OCI-LY7 (cell line): ENCODE results near the gene PLXNA4.

Experiments used
- EZH2phosphoT487 ChIP-seq: fragments of 200-600 bp; sonication (generic); IDR thresholded peaks from 2 replicates; pipeline ENCODE4 v1.6.1; 2018; ENCODE audit warnings: low read depth, borderline replicate concordance, mild to moderate bottlenecking, mixed run types, antibody characterized with exemption, low read length, moderate library complexity, mixed read lengths
- TF ChIP-seq, protein P1 (sequence below): fragments of 200-600 bp; sonication (generic); conservative IDR thresholded peaks from 2 replicates; pipeline ENCODE4 v1.5.1; 2014; ENCODE audit warnings: mild to moderate bottlenecking, antibody characterized with exemption, low read length, moderate library complexity, mixed read lengths

DNA sequence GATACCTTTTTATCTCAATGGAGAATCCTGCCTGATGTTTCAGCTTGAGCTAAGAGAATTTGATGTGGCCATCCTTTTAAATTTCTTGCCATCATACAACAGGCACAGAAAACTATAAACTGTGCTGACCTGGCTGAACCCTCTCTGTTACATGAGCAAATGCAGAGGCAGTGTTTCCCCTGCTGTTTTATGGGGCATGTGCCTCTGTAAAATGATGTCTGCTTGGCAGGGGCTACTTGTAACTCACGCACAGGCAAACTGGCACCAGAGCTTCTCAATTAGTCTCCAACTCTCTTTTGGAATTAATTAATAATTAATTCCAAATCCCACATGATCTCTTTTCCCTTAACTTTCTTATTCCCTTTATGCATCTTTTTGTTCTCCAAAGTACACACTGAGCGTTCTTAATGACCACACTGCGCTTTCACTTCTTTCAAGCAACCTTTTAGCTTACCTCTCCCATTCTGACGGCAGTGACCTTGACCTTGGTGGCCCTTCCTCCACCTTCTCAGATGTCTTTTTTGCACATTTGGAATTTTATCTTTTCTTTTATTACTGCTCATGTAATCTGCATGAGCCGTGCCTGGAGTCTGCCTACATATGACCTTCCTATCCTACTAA, 334.0 kb downstream of the PLXNA4 start:
- TF ChIP-seq, protein P1, sequence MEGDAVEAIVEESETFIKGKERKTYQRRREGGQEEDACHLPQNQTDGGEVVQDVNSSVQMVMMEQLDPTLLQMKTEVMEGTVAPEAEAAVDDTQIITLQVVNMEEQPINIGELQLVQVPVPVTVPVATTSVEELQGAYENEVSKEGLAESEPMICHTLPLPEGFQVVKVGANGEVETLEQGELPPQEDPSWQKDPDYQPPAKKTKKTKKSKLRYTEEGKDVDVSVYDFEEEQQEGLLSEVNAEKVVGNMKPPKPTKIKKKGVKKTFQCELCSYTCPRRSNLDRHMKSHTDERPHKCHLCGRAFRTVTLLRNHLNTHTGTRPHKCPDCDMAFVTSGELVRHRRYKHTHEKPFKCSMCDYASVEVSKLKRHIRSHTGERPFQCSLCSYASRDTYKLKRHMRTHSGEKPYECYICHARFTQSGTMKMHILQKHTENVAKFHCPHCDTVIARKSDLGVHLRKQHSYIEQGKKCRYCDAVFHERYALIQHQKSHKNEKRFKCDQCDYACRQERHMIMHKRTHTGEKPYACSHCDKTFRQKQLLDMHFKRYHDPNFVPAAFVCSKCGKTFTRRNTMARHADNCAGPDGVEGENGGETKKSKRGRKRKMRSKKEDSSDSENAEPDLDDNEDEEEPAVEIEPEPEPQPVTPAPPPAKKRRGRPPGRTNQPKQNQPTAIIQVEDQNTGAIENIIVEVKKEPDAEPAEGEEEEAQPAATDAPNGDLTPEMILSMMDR = no peak
- no peak for TF ChIP-seq EZH2phosphoT487
